HepG2 (cell line): ENCODE data around the gene RBM47. TPM values are rescaled to one million over a fixed set of nuclear protein-coding genes. Genes with fewer than 3 reads are reported as not detected.

ENCODE experiments used
- ATAC-seq: fragments of 200-7000 bp; cut with Tn5 transposase; 3 replicates; pipeline ENCODE4 v1.9.1; 2020; ENCODE audit warnings: mild to moderate bottlenecking, moderate library complexity
- BruUV-seq: library from RNA; stranded (reverse); fragments of 400-500 nt; replicated peaks from 2 replicates; lab custom pipeline; 2021; lab: Mats Ljungman, UMichigan
- CTCF ChIA-PET: fragments of 300-600 bp; formaldehyde crosslinking; extraction: SDS; loops from one replicate; lab custom pipeline; 2021; ENCODE audit warnings: low total read pairs, inconsistent platforms, low intra/inter-chr PET ratio; lab: Yijun Ruan, JAX
- POLR2A ChIA-PET: fragments of 350-600 bp; sonication (Branson Sonifier 250); formaldehyde crosslinking; loops from one replicate; lab custom pipeline; 2020; ENCODE audit warnings: antibody characterized with exemption, inconsistent platforms; lab: Yijun Ruan, JAX
- DNase-seq: peaks from one replicate; pipeline ENCODE4 v3.0.0-alpha.2; 2015; ENCODE audit warnings: low spot score
- FAIRE-seq: peaks from 3 replicates; lab custom pipeline; 2011; peaks lifted over from hg19 to GRCh38; lab: Jason Lieb, UNC
- H2AFZ ChIP-seq: one replicate; pipeline ENCODE4 v1.6.1; 2011; ENCODE audit warnings: low read length, inconsistent platforms
- H3K27ac ChIP-seq: fragments of 300-600 bp; 3 replicates; pipeline ENCODE4 v1.8.0; 2011; ENCODE audit warnings: mixed run types, mild to moderate bottlenecking, mixed read lengths, low read length, inconsistent platforms; ENCODE audit not compliant: insufficient read depth; ENCODE audit errors: extremely low read length
- H3K27me3 ChIP-seq, 2 experiments: fragments of 200-600 bp in 1 of 2; 2 replicates in 1 of 2; 3 replicates in 1 of 2; pipeline versions ENCODE4 v1.6.0 to v1.8.0; 2011; ENCODE audit warnings: low read length in 2 of 2, mild to moderate bottlenecking in 2 of 2, moderate library complexity in 2 of 2, inconsistent platforms in 1 of 2; ENCODE audit not compliant: insufficient read depth in 2 of 2, control insufficient read depth in 1 of 2
- H3K36me3 ChIP-seq, 2 experiments: fragments of 200-600 bp in 1 of 2; replicated peaks in 1 of 2; 2 replicates in 1 of 2; 3 replicates in 1 of 2; pipeline versions ENCODE4 v1.5.1 to v1.8.0; 2011; ENCODE audit warnings: low read length in 2 of 2, inconsistent platforms in 1 of 2; ENCODE audit not compliant: insufficient read depth in 2 of 2, control insufficient read depth in 1 of 2
- H3K4me1 ChIP-seq: 2 replicates; pipeline ENCODE4 v1.5.1; 2012; ENCODE audit warnings: low read length, inconsistent platforms; ENCODE audit not compliant: insufficient read depth
- H3K4me2 ChIP-seq: 2 replicates; pipeline ENCODE4 v1.6.0; 2011; ENCODE audit warnings: low read depth, low read length, inconsistent platforms
- H3K4me3 ChIP-seq, 3 experiments: fragments of 200-600 bp in 1 of 3; sonication (generic), shearing (Covaris generic) in 1 of 3; replicated peaks in 1 of 3; 2 replicates each; pipeline ENCODE4 v1.5.1; 2011 to 2016; ENCODE audit warnings: low read length in 3 of 3, inconsistent platforms in 2 of 3, low read depth in 2 of 3, mild to moderate bottlenecking in 2 of 3, control low read depth in 1 of 3, mixed read lengths in 1 of 3; ENCODE audit not compliant: insufficient read depth in 1 of 3
- H3K79me2 ChIP-seq: one replicate; pipeline ENCODE4 v1.6.1; 2011; ENCODE audit warnings: low read length, inconsistent platforms; ENCODE audit not compliant: insufficient read depth
- H3K9ac ChIP-seq: 2 replicates; pipeline ENCODE4 v1.6.0; 2011; ENCODE audit warnings: mild to moderate bottlenecking, low read depth, low read length, inconsistent platforms; ENCODE audit not compliant: insufficient read depth
- H3K9me3 ChIP-seq: 2 replicates; pipeline ENCODE4 v1.5.1; 2012; ENCODE audit warnings: mild to moderate bottlenecking, low read length
- H4K20me1 ChIP-seq: 2 replicates; pipeline ENCODE4 v1.6.0; 2011; ENCODE audit warnings: inconsistent platforms, mild to moderate bottlenecking, low read length, moderate library complexity; ENCODE audit not compliant: insufficient read depth
- IRF1 ChIP-seq: sonication (generic); formaldehyde crosslinking; IDR thresholded peaks from 2 replicates; pipeline ENCODE4 v1.4.0; 2020; ENCODE audit warnings: low read depth, mild to moderate bottlenecking, missing genetic modification reagents
- NAIF1 ChIP-seq: sonication (generic); formaldehyde crosslinking; IDR thresholded peaks from 2 replicates; pipeline ENCODE4 v1.5.0; 2020; ENCODE audit warnings: mild to moderate bottlenecking, missing genetic modification reagents, borderline replicate concordance
- RFXAP ChIP-seq: sonication (generic); formaldehyde crosslinking; IDR thresholded peaks from 2 replicates; pipeline ENCODE4 v1.4.0; 2020; ENCODE audit warnings: missing genetic modification reagents, borderline replicate concordance
- SRSF1 ChIP-seq: fragments of 200-400 bp; formaldehyde crosslinking; optimal IDR thresholded peaks from 2 replicates; pipeline ENCODE3; 2017; ENCODE audit warnings: mild to moderate bottlenecking, low read depth, low read length, moderate library complexity
- TFE3 ChIP-seq: IDR thresholded peaks from 2 replicates; pipeline ENCODE4 v1.6.1; 2016
- THAP8 ChIP-seq: sonication (generic); formaldehyde crosslinking; IDR thresholded peaks from 2 replicates; pipeline ENCODE4 v1.5.1; 2020; ENCODE audit warnings: missing genetic modification reagents, mild to moderate bottlenecking, borderline replicate concordance
- ZNF205 ChIP-seq: IDR thresholded peaks from 2 replicates; pipeline ENCODE4 v1.6.1; 2018; ENCODE audit warnings: missing biosample characterization, missing genetic modification reagents
- ZNF780A ChIP-seq: sonication (generic); formaldehyde crosslinking; IDR thresholded peaks from 2 replicates; pipeline ENCODE4 v1.8.0; 2022; ENCODE audit warnings: mild to moderate bottlenecking, missing genetic modification reagents, moderate library complexity
- WGBS: methylation state at CpG from one replicate; pipeline ENCODE4 v1.1.6; 2017; ENCODE audit warnings: low lambda C conversion rate; 5-methylcytosine and 5-hydroxymethylcytosine counted together
- in situ Hi-C: cut with HindIII; loops from 2 replicates; pipeline ENCODE4 v1.10.0; 2017; ENCODE audit warnings: low pct_unique_long_range_greater_than_20kb; ENCODE audit not compliant: extremely low pct_ligation_motif_present
- intact Hi-C: fragments of 100-400 bp; cut with micrococcal nuclease; formaldehyde crosslinking; loops from one replicate; pipeline ENCODE4 v1.10.0; 2022; ENCODE audit not compliant: unreplicated experiment
- polyA plus RNA-seq, 8 experiments: library from polyadenylated mRNA; depleted of rRNA in 3 of 8; stranded (reverse) in 7 of 8; unstranded in 1 of 8; fragments of >200 nt; fragmentation: Illumina TruSeq in 4 of 8; extraction: Trizol in 4 of 8; gene quantifications; 2 replicates each; pipeline versions ENCODE4 v1.2.1 to v1.2.3, GENCODE V29; 2011 to 2016; ENCODE audit warnings: low read depth in 4 of 8, missing spikeins in 1 of 8, mixed read lengths in 1 of 8; ENCODE audit not compliant: insufficient read depth in 1 of 8
- total RNA-seq, 5 experiments: library from RNA; depleted of rRNA; stranded (reverse); fragments of >200 nt; fragmentation: Illumina TruSeq; extraction: Trizol; gene quantifications; 2 replicates each; pipeline ENCODE4 v1.2.3, GENCODE V29; 2016; ENCODE audit warnings: low read depth in 1 of 5

The RBM47 gene
- total and polyA plus RNA-seq, 2 of the 13 experiments (the other 11 are each of a cell fraction or from before 2014, with no cell fraction given), result 1.2 to 2.5 TPM

- Histone ChIP-seq H3K27ac (no peak overlapping the region), H3K27me3 (no peaks in the 10 kb centered on the region), H3K4me3 (no peak overlapping the region), H3K4me2 (no peak overlapping the region), H4K20me1 (no peaks in the 10 kb centered on the region), H3K9me3 (peaks cover 4% of the 10 kb centered on the region; the same call in 1 of the 2 replicates), H3K9ac (no peak overlapping the region), H3K4me1 (peaks cover 25% of the 10 kb centered on the region), H2AFZ (no peak overlapping the region), H3K36me3 (no peaks in the 10 kb centered on the region), H3K79me2 (no peaks in the 10 kb centered on the region)
- ChIA-PET POLR2A (no interaction called here), CTCF (no interaction called here)
- ATAC-seq, result no peak
- in situ Hi-C loops, result no loop called here
- WGBS, result no CpG with 5 or more reads among the region's 1 CpG
- no peak for TF ChIP-seq IRF1 (CRISPR knock-in tag)
- no peak for TF ChIP-seq NAIF1 (CRISPR knock-in tag)
- TF ChIP-seq THAP8 (CRISPR knock-in tag), result no peak
- no peak for TF ChIP-seq ZNF780A (CRISPR knock-in tag)
- TF ChIP-seq TFE3, result no peak
- TF ChIP-seq RFXAP, result no peak
- TF ChIP-seq ZNF205 (CRISPR knock-in tag), result no peak
- TF ChIP-seq SRSF1, result no peak
- FAIRE-seq, result no peak
- intact Hi-C loops, result no loop called here
- DNase-seq, result no peak
- BruUV-seq, result no TSS peak
These were observed 217.3 kb downstream of the RBM47 start for GRCh38 chr4:40412388-40412787.
